K562 (cell line): ENCODE measurements around the gene MED29. TPM values are rescaled to one million over a fixed set of nuclear protein-coding genes. Genes with fewer than 3 reads are reported as not detected.

Experiments
- ATAC-seq: fragments of 200-7000 bp; cut with Tn5 transposase; 3 replicates; pipeline ENCODE4 v1.9.1; 2020; ENCODE audit warnings: moderate library complexity
- BruUV-seq: library from RNA; stranded (reverse); fragments of 400-500 nt; replicated peaks from 2 replicates; lab custom pipeline; 2021; lab: Mats Ljungman, UMichigan
- CTCF ChIA-PET: fragments of 300-600 bp; formaldehyde crosslinking; extraction: SDS; loops from one replicate; lab custom pipeline; 2021; ENCODE audit warnings: low intra/inter-chr PET ratio; lab: Yijun Ruan, JAX
- POLR2A ChIA-PET: fragments of 300-600, 350-650 bp; sonication (Branson Sonifier 250); formaldehyde crosslinking; extraction: SDS; loops from one replicate; lab custom pipeline; 2021; ENCODE audit warnings: antibody characterized with exemption, inconsistent platforms; lab: Yijun Ruan, JAX
- DNase-seq, 4 experiments: peaks; one replicate each; pipeline versions ENCODE4 v3.0.0 to v3.0.0-alpha.2; 2011 to 2018; ENCODE audit warnings: low spot score in 3 of 4, mixed read lengths in 3 of 4; ENCODE audit errors: extremely low read depth in 1 of 4
- FAIRE-seq: peaks from 2 replicates; lab custom pipeline; 2011; peaks lifted over from hg19 to GRCh38; lab: Jason Lieb, UNC
- H2AFZ ChIP-seq: 2 replicates; pipeline ENCODE4 v1.6.0; 2011; ENCODE audit warnings: low read depth, low read length, control low read depth, inconsistent platforms
- H3K27ac ChIP-seq: fragments of 200-600 bp; 3 replicates; pipeline ENCODE4 v1.8.0; 2011; ENCODE audit warnings: low read depth, mild to moderate bottlenecking, control low read depth, inconsistent platforms, low read length, moderate library complexity, mixed read lengths; ENCODE audit errors: extremely low read depth
- H3K27me3 ChIP-seq, 2 experiments: fragments of 300-600 bp in 1 of 2; 2 replicates in 1 of 2; 3 replicates in 1 of 2; pipeline versions ENCODE4 v1.6.0 to v1.8.0; 2011; ENCODE audit warnings: inconsistent platforms in 2 of 2, low read length in 2 of 2, mild to moderate bottlenecking in 1 of 2, mixed read lengths in 1 of 2, moderate library complexity in 1 of 2; ENCODE audit not compliant: control insufficient read depth in 2 of 2, insufficient read depth in 2 of 2
- H3K36me3 ChIP-seq: fragments of 300-600 bp; 3 replicates; pipeline ENCODE4 v1.8.0; 2011; ENCODE audit warnings: mild to moderate bottlenecking, low read length, inconsistent platforms; ENCODE audit not compliant: control insufficient read depth, insufficient read depth
- H3K4me1 ChIP-seq, 2 experiments: fragments of 200-600 bp in 1 of 2; replicated peaks in 1 of 2; 2 replicates in 1 of 2; 3 replicates in 1 of 2; pipeline versions ENCODE4 v1.5.1 to v1.8.0; 2011; ENCODE audit warnings: inconsistent platforms in 2 of 2, low read length in 2 of 2, mild to moderate bottlenecking in 1 of 2, mixed read lengths in 1 of 2, moderate library complexity in 1 of 2; ENCODE audit not compliant: control insufficient read depth in 2 of 2, insufficient read depth in 2 of 2
- H3K4me2 ChIP-seq: 2 replicates; pipeline ENCODE4 v1.6.1; 2011; ENCODE audit warnings: low read length, control low read depth, inconsistent platforms, mixed read lengths; ENCODE audit not compliant: insufficient read depth
- H3K4me3 ChIP-seq: fragments of 200-600 bp; sonication (generic), shearing (Covaris generic); 2 replicates; pipeline ENCODE4 v1.5.1; 2016; ENCODE audit warnings: control low read depth, inconsistent platforms
- H3K79me2 ChIP-seq: fragments of 200-600 bp; 3 replicates; pipeline ENCODE4 v1.8.0; 2011; ENCODE audit warnings: low read length, inconsistent platforms; ENCODE audit not compliant: control insufficient read depth, insufficient read depth
- H3K9ac ChIP-seq, 2 experiments: 2 replicates each; pipeline versions ENCODE4 v1.6.0 to v1.6.1; 2011; ENCODE audit warnings: low read depth in 2 of 2, low read length in 2 of 2, control low read depth in 1 of 2, inconsistent platforms in 1 of 2, mild to moderate bottlenecking in 1 of 2, mixed read lengths in 1 of 2; ENCODE audit not compliant: insufficient read depth in 1 of 2
- H3K9me1 ChIP-seq: one replicate; pipeline ENCODE4 v1.6.0; 2011; ENCODE audit warnings: inconsistent platforms, mild to moderate bottlenecking, low read length, moderate library complexity; ENCODE audit not compliant: control insufficient read depth, insufficient read depth
- H3K9me3 ChIP-seq: replicated peaks from 2 replicates; pipeline ENCODE4 v1.5.1; 2011; ENCODE audit warnings: low read depth, low read length, inconsistent platforms; ENCODE audit not compliant: control insufficient read depth, insufficient read depth
- H4K20me1 ChIP-seq: replicated peaks from 2 replicates; pipeline ENCODE4 v1.6.1; 2011; ENCODE audit warnings: low read length, inconsistent platforms, mixed read lengths; ENCODE audit not compliant: control insufficient read depth, insufficient read depth
- BRF1 ChIP-seq: IDR thresholded peaks from 3 replicates; pipeline ENCODE4 v1.6.1; 2011; ENCODE audit warnings: borderline replicate concordance, mild to moderate bottlenecking; ENCODE audit not compliant: insufficient read length; ENCODE audit errors: extremely low read depth
- CTBP1 ChIP-seq: fragments of 450-650 bp; IDR thresholded peaks from 2 replicates; pipeline ENCODE4 v1.6.1; 2016; ENCODE audit warnings: borderline replicate concordance
- GABPB2 ChIP-seq: fragments of 250-450 bp; sonication (Bioruptor Pico); conservative IDR thresholded peaks from 2 replicates; pipeline ENCODE4 v1.5.1; 2021; ENCODE audit warnings: mild to moderate bottlenecking
- HNRNPK ChIP-seq: fragments of 200-400 bp; formaldehyde crosslinking; IDR thresholded peaks from one replicate; pipeline ENCODE4 v1.6.1; 2018; ENCODE audit warnings: mild to moderate bottlenecking, low read depth, low read length; ENCODE audit not compliant: poor library complexity, severe bottlenecking
- KAT8 ChIP-seq: fragments of 450-650 bp; IDR thresholded peaks from 2 replicates; pipeline ENCODE4 v1.6.1; 2016; ENCODE audit warnings: low read depth, mild to moderate bottlenecking
- KHSRP ChIP-seq: fragments of 450-650 bp; IDR thresholded peaks from 2 replicates; pipeline ENCODE4 v1.6.1; 2017
- NFE2L1 ChIP-seq: fragments of 450-650 bp; IDR thresholded peaks from 2 replicates; pipeline ENCODE4 v1.6.1; 2016; ENCODE audit warnings: missing genetic modification characterization, low read depth, mild to moderate bottlenecking, missing compliant biosample characterization, moderate library complexity, borderline replicate concordance
- NR2C2 ChIP-seq, 2 experiments: fragments of 200-800 bp in 1 of 2; sonication (Bioruptor generic) in 1 of 2; sonication (generic) in 1 of 2; formaldehyde crosslinking in 1 of 2; IDR thresholded peaks; 2 replicates each; pipeline versions ENCODE4 v1.6.1 to v1.8.0; 2016 to 2022; ENCODE audit warnings: mild to moderate bottlenecking in 1 of 2, missing compliant biosample characterization in 1 of 2, missing genetic modification characterization in 1 of 2, missing genetic modification reagents in 1 of 2
- PCBP2 ChIP-seq: fragments of 200-400 bp; formaldehyde crosslinking; IDR thresholded peaks from 2 replicates; pipeline ENCODE4 v1.6.1; 2018; ENCODE audit warnings: low read length, low read depth, mild to moderate bottlenecking, moderate library complexity; ENCODE audit not compliant: poor library complexity, severe bottlenecking
- PHF20 ChIP-seq: fragments of 450-650 bp; IDR thresholded peaks from 2 replicates; pipeline ENCODE4 v1.6.1; 2018; ENCODE audit not compliant: partially characterized antibody
- ZNF197 ChIP-seq: fragments of 200-800 bp; sonication (Bioruptor generic); IDR thresholded peaks from 2 replicates; pipeline ENCODE4 v1.6.1; 2016; ENCODE audit warnings: low read depth, missing genetic modification characterization, missing compliant biosample characterization
- ZNF212 ChIP-seq: fragments of 450-650 bp; formaldehyde crosslinking; IDR thresholded peaks from 2 replicates; pipeline ENCODE4 v1.4.0; 2020; ENCODE audit warnings: mild to moderate bottlenecking
- ZNF232 ChIP-seq: sonication (generic); formaldehyde crosslinking; IDR thresholded peaks from 2 replicates; pipeline ENCODE4 v1.8.0; 2022; ENCODE audit warnings: mild to moderate bottlenecking, missing genetic modification reagents
- ZNF280A ChIP-seq: fragments of 450-650 bp; IDR thresholded peaks from 2 replicates; pipeline ENCODE4 v1.6.1; 2018; ENCODE audit warnings: mild to moderate bottlenecking, low read depth; ENCODE audit not compliant: partially characterized antibody
- WGBS: fragments of 100-300 bp; shearing (Covaris generic); methylation state at CpG from one replicate; pipeline ENCODE4 v1.1.6; 2016; ENCODE audit warnings: low coverage, mixed read lengths; ENCODE audit not compliant: insufficient coverage; ENCODE audit errors: missing lambda C conversion rate; 5-methylcytosine and 5-hydroxymethylcytosine counted together
- in situ Hi-C: fragments of 300-500 bp; cut with MboI; formaldehyde crosslinking; loops from 4 replicates; pipeline ENCODE4 v1.15.0; 2018; ENCODE audit warnings: inconsistent platforms, mixed read lengths
- intact Hi-C: fragments of 100-400 bp; cut with micrococcal nuclease; formaldehyde crosslinking; loops from 2 replicates; pipeline ENCODE4 v1.14.2; 2022
- polyA plus RNA-seq, 8 experiments: library from polyadenylated mRNA; depleted of rRNA in 4 of 8; stranded (reverse) in 5 of 8; unstranded in 3 of 8; fragments of >200 nt; fragmentation: Nextera tagmentation in 2 of 8; fragmentation: Illumina TruSeq in 1 of 8; extraction: Ambion mirVana in 2 of 8; extraction: Trizol in 1 of 8; gene quantifications; 2 replicates each; pipeline versions ENCODE4 v1.2.1 to v1.2.3, GENCODE V29; 2011 to 2014; ENCODE audit warnings: inconsistent platforms in 1 of 8, missing spikeins in 1 of 8
- total RNA-seq, 7 experiments: library from RNA; depleted of rRNA in 6 of 7; stranded (reverse); fragments of >200 nt in 6 of 7; fragmentation: Illumina TruSeq in 2 of 7; extraction: Trizol in 2 of 7; gene quantifications; 2 replicates each; pipeline versions ENCODE4 v1.2.1 to v1.2.3, GENCODE V29; 2011 to 2021; ENCODE audit warnings: low replicate concordance in 1 of 7
- TF ChIP-seq, protein P1 (sequence below): sonication (generic); formaldehyde crosslinking; IDR thresholded peaks from 2 replicates; pipeline ENCODE4 v1.8.1; 2023; ENCODE audit warnings: mild to moderate bottlenecking, missing genetic modification reagents
- TF ChIP-seq, protein P2 (sequence below): fragments of 450-650 bp; formaldehyde crosslinking; IDR thresholded peaks from 2 replicates; pipeline ENCODE4 v1.4.0; 2022; ENCODE audit warnings: missing genetic modification characterization

Gene MED29
- total and polyA plus RNA-seq, 9 of the 15 experiments (the other 6 are each of a cell fraction or from before 2014, with no cell fraction given), result 1.8 to 22.6 (median 12.4) TPM

DNA sequence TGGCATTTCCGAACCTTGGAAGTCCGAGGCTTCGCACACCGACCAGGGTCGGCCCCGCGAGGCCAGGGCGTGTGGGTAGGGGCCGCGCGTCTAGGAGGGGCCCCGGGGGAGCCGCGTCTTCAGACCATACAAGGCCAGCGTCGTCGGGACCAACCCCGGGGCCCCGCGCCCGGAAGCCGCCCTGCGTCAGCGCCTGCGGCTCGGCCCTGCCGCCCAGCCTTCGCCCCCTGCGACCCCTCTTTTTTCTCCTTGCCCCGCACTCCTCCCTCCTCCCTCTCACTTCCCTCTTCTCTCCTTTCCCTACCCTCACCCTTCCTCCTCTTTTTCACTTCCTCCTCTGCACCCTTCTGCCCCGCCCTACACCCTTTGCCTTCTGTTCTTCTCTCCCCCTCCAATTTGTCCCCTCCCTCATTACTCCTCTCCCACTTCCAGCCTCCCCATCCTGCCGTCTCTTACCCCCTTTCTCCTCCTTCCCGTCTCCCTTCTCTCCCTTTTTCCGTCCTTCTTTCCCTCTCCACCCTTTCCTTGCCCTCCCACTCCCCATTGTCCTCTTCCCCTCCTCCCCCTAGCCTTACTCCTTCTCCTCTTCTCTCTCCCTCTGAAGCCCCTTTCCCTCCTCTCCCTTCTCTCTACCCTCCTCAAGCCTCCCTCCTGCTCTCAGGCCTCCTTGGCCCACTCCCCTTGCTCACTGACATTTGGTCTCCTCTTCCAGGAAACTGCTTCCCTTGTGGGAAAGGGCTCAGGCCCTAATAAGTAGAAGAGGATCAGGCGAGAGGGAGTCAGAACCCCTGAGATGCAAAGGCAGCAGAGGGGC lies 19.0 kb downstream of the MED29 start:
- Histone ChIP-seq H3K4me1 (peaks cover 50 to 74% of the 10 kb centered on the region in 2 experiments), H3K4me2 (peak overlapping the region; percentile 85), H3K27ac (peak overlapping the region; percentile 98), H4K20me1 (peaks cover 4% of the 10 kb centered on the region; the same call in 1 of the 2 replicates), H3K36me3 (peaks cover 15% of the 10 kb centered on the region; the same call in 1 of the 3 replicates), H3K4me3 (peak overlapping the region; percentile 61), H2AFZ (peak overlapping the region; percentile 85), H3K27me3 (no peaks in the 10 kb centered on the region), H3K9me1 (no peaks in the 10 kb centered on the region), H3K9ac (peak overlapping the region; percentile 91 to 94), H3K9me3 (no peaks in the 10 kb centered on the region), H3K79me2 (peaks cover 62% of the 10 kb centered on the region)
- in situ Hi-C loops (no loop called here), intact Hi-C loops (loop anchor here (2.0 to 5.0 kb wide), 4 partner anchors 67 to 288 kb away; partner anchors contain the start of gene SAMD4B)
- POLR2A ChIA-PET, result interaction anchor here (3.0 to 4.0 kb wide), 2 partner anchors 19 to 25 kb away, joined by 16 to 18 read pairs; partner anchors contain the start of genes MED29, PAF1 and RPS16
- DNase-seq, result peak; percentile 43 to 68 (median 53)
- ATAC-seq, result peak; percentile 16
- CTCF ChIA-PET, result interaction anchor here (0.6 to 3.7 kb wide), 3 partner anchors 12 to 90 kb away, joined by 3 to 74 read pairs (median 4); partner anchors contain the start of gene LRFN1
- whole genome bisulfite sequencing, result 2% methylated on average over 28 of the region's 35 CpGs
- no peak for FAIRE-seq
- BruUV-seq, result TSS peak; percentile 65
- no peak for TF ChIP-seq NR2C2 (CRISPR knock-in tag; IDR thresholded peaks at IDR 0.05)
- peak; percentile 71 for TF ChIP-seq NR2C2 (tag; IDR thresholded peaks at IDR 0.05)
- TF ChIP-seq PHF20, result peak; percentile 61
- TF ChIP-seq, protein P1, sequence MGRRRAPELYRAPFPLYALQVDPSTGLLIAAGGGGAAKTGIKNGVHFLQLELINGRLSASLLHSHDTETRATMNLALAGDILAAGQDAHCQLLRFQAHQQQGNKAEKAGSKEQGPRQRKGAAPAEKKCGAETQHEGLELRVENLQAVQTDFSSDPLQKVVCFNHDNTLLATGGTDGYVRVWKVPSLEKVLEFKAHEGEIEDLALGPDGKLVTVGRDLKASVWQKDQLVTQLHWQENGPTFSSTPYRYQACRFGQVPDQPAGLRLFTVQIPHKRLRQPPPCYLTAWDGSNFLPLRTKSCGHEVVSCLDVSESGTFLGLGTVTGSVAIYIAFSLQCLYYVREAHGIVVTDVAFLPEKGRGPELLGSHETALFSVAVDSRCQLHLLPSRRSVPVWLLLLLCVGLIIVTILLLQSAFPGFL, result no peak
- TF ChIP-seq GABPB2 (CRISPR knock-in tag), result no peak
- TF ChIP-seq, protein P2, sequence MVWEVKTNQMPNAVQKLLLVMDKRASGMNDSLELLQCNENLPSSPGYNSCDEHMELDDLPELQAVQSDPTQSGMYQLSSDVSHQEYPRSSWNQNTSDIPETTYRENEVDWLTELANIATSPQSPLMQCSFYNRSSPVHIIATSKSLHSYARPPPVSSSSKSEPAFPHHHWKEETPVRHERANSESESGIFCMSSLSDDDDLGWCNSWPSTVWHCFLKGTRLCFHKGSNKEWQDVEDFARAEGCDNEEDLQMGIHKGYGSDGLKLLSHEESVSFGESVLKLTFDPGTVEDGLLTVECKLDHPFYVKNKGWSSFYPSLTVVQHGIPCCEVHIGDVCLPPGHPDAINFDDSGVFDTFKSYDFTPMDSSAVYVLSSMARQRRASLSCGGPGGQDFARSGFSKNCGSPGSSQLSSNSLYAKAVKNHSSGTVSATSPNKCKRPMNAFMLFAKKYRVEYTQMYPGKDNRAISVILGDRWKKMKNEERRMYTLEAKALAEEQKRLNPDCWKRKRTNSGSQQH (CRISPR knock-in tag), result peak; percentile 83; the same call in 1 of the 2 replicates
- no peak for TF ChIP-seq ZNF197 (CRISPR knock-in tag)
- no peak for TF ChIP-seq ZNF212 (CRISPR knock-in tag)
- TF ChIP-seq KAT8, result no peak
- no peak for TF ChIP-seq NFE2L1 (tag)
- TF ChIP-seq CTBP1, result peak; percentile 26; the same call in 1 of the 2 replicates
- TF ChIP-seq HNRNPK, result peak; percentile 59
- TF ChIP-seq ZNF232, result no peak
- TF ChIP-seq BRF1, result no peak
- peak; percentile 78 for TF ChIP-seq PCBP2
- TF ChIP-seq ZNF280A, result peak; percentile 50
- TF ChIP-seq KHSRP, result 0 out of 2 replicates have a peak, but pooled peaks have one; percentile 11
